DND-41 (cell line): ENCODE data around the gene NXPE1.
"Not testable (repeated sequence)": the region's sequence is repeated elsewhere in the genome, so short reads cannot be mapped to it uniquely, and the experiment has no call there.

Experiments
- ATAC-seq: fragments of 200-7000 bp; cut with Tn5 transposase; 3 replicates; pipeline ENCODE4 v1.9.1; 2021; ENCODE audit warnings: low read depth; ENCODE audit not compliant: insufficient read depth
- DNase-seq: peaks from one replicate; pipeline ENCODE4 v3.0.0-alpha.2; 2020
- H2AFZ ChIP-seq: 2 replicates; pipeline ENCODE4 v1.6.0; 2012; ENCODE audit warnings: low read depth, low read length
- H3K27ac ChIP-seq: 2 replicates; pipeline ENCODE4 v1.5.1; 2012; ENCODE audit warnings: low read length, inconsistent platforms
- H3K27me3 ChIP-seq: fragments of 200-600 bp; sonication (generic); 2 replicates; pipeline ENCODE4 v1.6.0; 2012; ENCODE audit warnings: low read length, mild to moderate bottlenecking, inconsistent platforms; ENCODE audit not compliant: insufficient read depth, poor library complexity
- H3K36me3 ChIP-seq: 2 replicates; pipeline ENCODE4 v1.5.1; 2012; ENCODE audit warnings: low read length, inconsistent platforms; ENCODE audit not compliant: insufficient read depth
- H3K4me1 ChIP-seq: 2 replicates; pipeline ENCODE4 v1.5.1; 2012; ENCODE audit warnings: mild to moderate bottlenecking, low read length; ENCODE audit not compliant: insufficient read depth
- H3K4me2 ChIP-seq: 2 replicates; pipeline ENCODE4 v1.6.0; 2012; ENCODE audit warnings: mild to moderate bottlenecking, moderate library complexity, low read length, inconsistent platforms; ENCODE audit not compliant: insufficient read depth
- H3K4me3 ChIP-seq, 2 experiments: fragments of 200-600 bp in 1 of 2; shearing (Covaris generic) in 1 of 2; 2 replicates each; pipeline ENCODE4 v1.5.1; 2012 to 2016; ENCODE audit warnings: inconsistent platforms in 2 of 2, low read length in 2 of 2, mild to moderate bottlenecking in 2 of 2, low read depth in 1 of 2, moderate library complexity in 1 of 2
- H3K79me2 ChIP-seq: 2 replicates; pipeline ENCODE4 v1.6.0; 2012; ENCODE audit warnings: low read length, inconsistent platforms; ENCODE audit not compliant: insufficient read depth
- H3K9ac ChIP-seq: 2 replicates; pipeline ENCODE4 v1.6.0; 2012; ENCODE audit warnings: low read depth, mild to moderate bottlenecking, inconsistent platforms, low read length, moderate library complexity
- H3K9me3 ChIP-seq: 2 replicates; pipeline ENCODE4 v1.5.1; 2012; ENCODE audit warnings: low read length, moderate library complexity, mild to moderate bottlenecking, inconsistent platforms; ENCODE audit not compliant: insufficient read depth, severe bottlenecking
- H4K20me1 ChIP-seq: 2 replicates; pipeline ENCODE4 v1.6.0; 2012; ENCODE audit warnings: low read length; ENCODE audit not compliant: insufficient read depth
- EZH2 ChIP-seq: IDR thresholded peaks from 3 replicates; pipeline ENCODE4 v1.6.1; 2012; ENCODE audit warnings: borderline replicate concordance, low read depth, mild to moderate bottlenecking, moderate library complexity, low read length, inconsistent platforms; ENCODE audit not compliant: severe bottlenecking
- TF ChIP-seq, protein P1 (sequence below): IDR thresholded peaks from 2 replicates; pipeline ENCODE4 v1.5.1; 2012; ENCODE audit warnings: borderline replicate concordance, low read length, moderate library complexity, mild to moderate bottlenecking; ENCODE audit not compliant: poor library complexity, severe bottlenecking; ENCODE audit errors: extremely low read depth

NXPE1 gene

DNA sequence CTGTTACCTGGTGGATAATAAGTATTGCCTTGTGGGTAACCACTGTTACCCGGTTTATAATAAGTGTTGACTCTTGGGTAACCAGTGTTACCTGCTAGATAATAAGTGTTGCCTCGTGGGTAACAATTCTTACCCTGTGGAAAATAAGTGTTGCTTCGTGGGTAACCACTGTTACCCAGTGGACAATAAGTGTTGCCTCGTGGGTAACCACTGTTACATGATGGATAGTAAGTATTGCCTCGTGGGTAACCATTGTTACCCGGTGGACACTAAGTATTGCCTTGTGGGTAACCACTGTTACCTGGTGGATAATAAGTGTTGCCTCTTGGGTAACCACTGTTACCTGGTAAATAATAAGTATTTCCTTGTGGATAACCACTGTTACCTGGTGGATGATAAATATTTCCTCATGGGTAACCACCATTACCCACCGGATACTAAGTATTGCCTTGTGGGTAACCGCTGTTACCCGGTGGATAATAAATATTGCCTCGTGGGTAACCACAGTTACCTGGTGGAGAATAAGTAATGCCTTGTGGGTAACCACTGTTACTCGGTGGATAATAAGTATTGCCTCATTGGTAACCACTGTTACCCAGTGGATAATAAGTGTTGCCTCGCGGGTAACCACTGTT, 44.6 kb upstream of the NXPE1 start:
- Histone ChIP-seq H3K9ac (no peak overlapping the region), H2AFZ (no peak overlapping the region), H3K4me2 (no peak overlapping the region), H3K27ac (no peak overlapping the region), H3K4me3 (no peak overlapping the region), H4K20me1 (no peaks in the 10 kb centered on the region), H3K4me1 (no peaks in the 10 kb centered on the region), H3K36me3 (no peaks in the 10 kb centered on the region), H3K9me3 (peaks cover 19% of the 10 kb centered on the region), H3K79me2 (no peaks in the 10 kb centered on the region), H3K27me3 (no peaks in the 10 kb centered on the region)
- ATAC-seq (no peak), DNase-seq (no peak)
- TF ChIP-seq, protein P1, sequence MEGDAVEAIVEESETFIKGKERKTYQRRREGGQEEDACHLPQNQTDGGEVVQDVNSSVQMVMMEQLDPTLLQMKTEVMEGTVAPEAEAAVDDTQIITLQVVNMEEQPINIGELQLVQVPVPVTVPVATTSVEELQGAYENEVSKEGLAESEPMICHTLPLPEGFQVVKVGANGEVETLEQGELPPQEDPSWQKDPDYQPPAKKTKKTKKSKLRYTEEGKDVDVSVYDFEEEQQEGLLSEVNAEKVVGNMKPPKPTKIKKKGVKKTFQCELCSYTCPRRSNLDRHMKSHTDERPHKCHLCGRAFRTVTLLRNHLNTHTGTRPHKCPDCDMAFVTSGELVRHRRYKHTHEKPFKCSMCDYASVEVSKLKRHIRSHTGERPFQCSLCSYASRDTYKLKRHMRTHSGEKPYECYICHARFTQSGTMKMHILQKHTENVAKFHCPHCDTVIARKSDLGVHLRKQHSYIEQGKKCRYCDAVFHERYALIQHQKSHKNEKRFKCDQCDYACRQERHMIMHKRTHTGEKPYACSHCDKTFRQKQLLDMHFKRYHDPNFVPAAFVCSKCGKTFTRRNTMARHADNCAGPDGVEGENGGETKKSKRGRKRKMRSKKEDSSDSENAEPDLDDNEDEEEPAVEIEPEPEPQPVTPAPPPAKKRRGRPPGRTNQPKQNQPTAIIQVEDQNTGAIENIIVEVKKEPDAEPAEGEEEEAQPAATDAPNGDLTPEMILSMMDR = no peak
- no peak for TF ChIP-seq EZH2

- DNase-seq, H3K79me2 ChIP-seq, H3K9ac ChIP-seq, H2AFZ ChIP-seq, H3K36me3 ChIP-seq, H3K4me2 ChIP-seq, H4K20me1 ChIP-seq, H3K4me1 ChIP-seq, ATAC-seq, H3K27ac ChIP-seq, H3K27me3 ChIP-seq, H3K4me3 ChIP-seq: not testable (repeated sequence)
- peaks cover 16% of the 10 kb centered on the region for H3K9me3 ChIP-seq
These were observed 43.5 kb upstream of the NXPE1 start for GRCh38 chr11:114603151-114603550.

DNA sequence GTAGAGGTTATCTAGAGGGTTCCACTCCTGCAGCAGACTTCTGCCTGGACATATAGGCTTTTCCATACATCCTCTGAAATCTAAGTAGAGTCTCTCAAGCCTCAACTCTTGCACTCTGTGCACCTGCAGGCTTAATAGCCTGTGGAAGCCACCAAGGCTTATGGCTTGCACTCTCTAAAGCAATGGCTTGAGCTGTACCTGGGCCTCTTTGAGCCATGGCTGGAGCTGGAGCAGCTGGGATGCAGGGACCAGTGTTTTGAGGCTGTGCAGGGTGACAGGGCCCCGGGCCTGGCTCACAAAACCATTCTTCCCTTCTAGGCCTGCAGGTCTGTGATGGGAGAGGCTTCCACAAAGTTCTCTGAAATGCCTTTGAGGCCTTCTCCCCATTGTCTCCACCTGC, 38.8 kb upstream of the NXPE1 start:
- TF ChIP-seq, protein P1 = no peak
- no peak for ATAC-seq
- Histone ChIP-seq H3K36me3 (no peaks in the 10 kb centered on the region), H3K9ac (no peak overlapping the region), H3K27ac (no peak overlapping the region), H3K4me1 (no peaks in the 10 kb centered on the region), H3K9me3 (no peaks in the 10 kb centered on the region), H3K27me3 (no peaks in the 10 kb centered on the region), H4K20me1 (no peaks in the 10 kb centered on the region), H2AFZ (no peak overlapping the region), H3K4me2 (no peak overlapping the region), H3K79me2 (no peaks in the 10 kb centered on the region), H3K4me3 (no peak overlapping the region)
- DNase-seq = no peak

GRCh38 chr11:114596175-114596919, 36.7 kb upstream of the NXPE1 start:
- no peak overlapping the region for H3K9ac ChIP-seq
- no peaks in the 10 kb centered on the region for H3K79me2 ChIP-seq
- H3K36me3 ChIP-seq = no peaks in the 10 kb centered on the region
- no peak for TF ChIP-seq EZH2
- TF ChIP-seq, protein P1 = no peak
- H4K20me1 ChIP-seq = no peaks in the 10 kb centered on the region
- no peak overlapping the region for H3K4me2 ChIP-seq
- ATAC-seq (no peak), DNase-seq (no peak)
- no peaks in the 10 kb centered on the region for H3K4me1 ChIP-seq
- no peak overlapping the region for H2AFZ ChIP-seq
- no peaks in the 10 kb centered on the region for H3K27me3 ChIP-seq
- no peaks in the 10 kb centered on the region for H3K9me3 ChIP-seq
- H3K27ac ChIP-seq = no peak overlapping the region
- H3K4me3 ChIP-seq = no peak overlapping the region
